ENCODE results near the gene FGF19.
A peak's percentile ranks its signal among the peaks of the same experiment; 100 is the strongest.

The FGF19 gene

DNA sequence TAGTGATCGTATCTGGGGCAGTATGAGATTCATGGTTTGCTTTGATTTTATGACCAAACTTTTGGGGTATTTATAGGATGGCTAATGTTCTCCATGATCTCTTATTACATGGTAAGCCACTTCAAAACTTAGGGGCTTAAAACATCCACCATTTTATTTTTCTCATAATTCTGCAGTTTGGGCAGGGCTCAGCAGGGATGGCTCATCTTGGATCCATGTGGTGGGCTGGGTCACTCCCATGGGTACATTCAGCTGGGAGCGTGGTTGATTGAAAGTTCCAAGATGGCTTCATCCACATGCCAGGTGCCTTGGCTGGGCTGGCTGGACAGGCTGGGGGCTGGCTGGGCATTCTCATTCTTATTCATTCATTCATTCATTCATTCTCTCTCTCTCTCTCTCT lies 30.5 kb upstream of the FGF19 start:
- H3K36me3 ChIP-seq (ENCODE audit: insufficient read depth, low read depth, low read length), result no peaks in the 10 kb centered on the region
- no peak overlapping the region for H3K27ac ChIP-seq (ENCODE audit: low read length)
- peaks cover 9% of the 10 kb centered on the region for H3K9me3 ChIP-seq (ENCODE audit: insufficient read depth, low read depth, low read length)
- H3K9ac ChIP-seq (ENCODE audit: low read depth, low read length), result no peak overlapping the region
- H3K4me1 ChIP-seq (ENCODE audit: insufficient read depth, low read length), result no peaks in the 10 kb centered on the region
- no peak overlapping the region for H3K4me3 ChIP-seq (ENCODE audit: low read length)
- H3K27me3 ChIP-seq (ENCODE audit: insufficient read depth, low read length), result no peaks in the 10 kb centered on the region

- Histone ChIP-seq H3K4me3 (ENCODE audit: low read length) (no peak overlapping the region), H3K9me3 (ENCODE audit: insufficient read depth, low read depth, low read length) (peaks cover 9% of the 10 kb centered on the region), H3K27me3 (ENCODE audit: insufficient read depth, low read length) (no peaks in the 10 kb centered on the region), H3K9ac (ENCODE audit: low read depth, low read length) (no peak overlapping the region), H3K4me1 (ENCODE audit: insufficient read depth, low read length) (no peaks in the 10 kb centered on the region), H3K36me3 (ENCODE audit: insufficient read depth, low read depth, low read length) (no peaks in the 10 kb centered on the region), H3K27ac (ENCODE audit: low read length) (no peak overlapping the region)
Observed at GRCh38 chr11:69732910-69733309, 29.1 kb upstream of the FGF19 start.

DNA sequence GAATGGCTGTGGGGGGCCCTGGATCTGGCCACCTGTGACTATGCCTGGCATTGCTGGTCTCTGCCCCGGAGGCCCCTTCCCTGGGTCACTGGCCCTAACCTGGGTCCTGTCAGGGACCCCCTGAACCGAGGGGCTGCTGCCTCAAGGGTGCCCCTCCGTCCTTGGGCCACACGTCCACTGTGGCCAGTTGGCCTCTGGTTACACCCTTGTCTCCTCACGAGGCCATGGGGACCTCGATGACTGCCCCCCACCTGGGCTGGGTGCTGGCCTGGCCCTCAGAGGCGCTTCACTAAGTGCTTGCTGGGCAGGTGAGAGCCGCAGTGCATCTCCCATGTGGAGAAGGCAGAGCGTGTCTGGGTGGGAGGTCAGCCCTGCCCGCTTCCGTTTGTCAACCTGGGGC lies 27.3 kb upstream of the FGF19 start:
- Histone ChIP-seq H3K27me3 (ENCODE audit: insufficient read depth, low read length) (no peaks in the 10 kb centered on the region), H3K4me1 (ENCODE audit: insufficient read depth, low read length) (no peaks in the 10 kb centered on the region), H3K36me3 (ENCODE audit: insufficient read depth, low read depth, low read length) (no peaks in the 10 kb centered on the region), H3K9me3 (ENCODE audit: insufficient read depth, low read depth, low read length) (peaks cover 9% of the 10 kb centered on the region), H3K4me3 (ENCODE audit: low read length) (no peak overlapping the region), H3K27ac (ENCODE audit: low read length) (no peak overlapping the region), H3K9ac (ENCODE audit: low read depth, low read length) (no peak overlapping the region)

DNA sequence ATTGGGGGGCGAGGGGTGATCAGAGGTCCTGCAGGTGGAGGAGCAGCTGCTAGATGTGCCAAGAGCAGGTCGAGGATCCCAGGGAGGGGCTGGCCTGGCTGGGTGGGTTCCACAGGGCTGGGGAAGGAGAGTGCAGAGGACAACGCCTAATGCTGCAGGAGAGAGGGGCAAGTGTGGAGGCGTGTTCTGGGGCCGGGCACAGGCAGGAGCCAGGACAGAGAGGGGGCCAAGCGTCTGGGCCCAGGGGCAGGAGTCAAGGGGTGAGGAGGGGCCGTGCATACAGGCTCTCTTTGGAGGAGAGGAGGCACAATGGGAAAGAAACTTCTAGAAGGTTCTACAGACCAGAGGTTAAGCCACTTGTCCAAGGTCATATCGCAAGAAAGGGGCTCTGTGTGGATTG lies 26.7 kb upstream of the FGF19 start:
- H3K27me3 ChIP-seq (ENCODE audit: insufficient read depth, low read length), result no peaks in the 10 kb centered on the region
- no peak overlapping the region for H3K4me3 ChIP-seq (ENCODE audit: low read length)
- H3K9me3 ChIP-seq (ENCODE audit: insufficient read depth, low read depth, low read length), result peaks cover 9% of the 10 kb centered on the region
- H3K4me1 ChIP-seq (ENCODE audit: insufficient read depth, low read length), result no peaks in the 10 kb centered on the region
- no peak overlapping the region for H3K27ac ChIP-seq (ENCODE audit: low read length)
- H3K9ac ChIP-seq (ENCODE audit: low read depth, low read length), result no peak overlapping the region
- no peaks in the 10 kb centered on the region for H3K36me3 ChIP-seq (ENCODE audit: insufficient read depth, low read depth, low read length)

GRCh38 chr11:69729252-69729651 lies 25.4 kb upstream of the FGF19 start:
- Histone ChIP-seq H3K4me1 (ENCODE audit: insufficient read depth, low read length) (no peaks in the 10 kb centered on the region), H3K36me3 (ENCODE audit: insufficient read depth, low read depth, low read length) (no peaks in the 10 kb centered on the region), H3K9ac (ENCODE audit: low read depth, low read length) (no peak overlapping the region), H3K27ac (ENCODE audit: low read length) (no peak overlapping the region), H3K9me3 (ENCODE audit: insufficient read depth, low read depth, low read length) (0 out of 2 replicates have a peak, but pooled peaks cover 2% of the 10 kb centered on the region), H3K27me3 (ENCODE audit: insufficient read depth, low read length) (no peaks in the 10 kb centered on the region), H3K4me3 (ENCODE audit: low read length) (no peak overlapping the region)

GRCh38 chr11:69727266-69727665 lies 23.4 kb upstream of the FGF19 start:
- no peaks in the 10 kb centered on the region for H3K4me1 ChIP-seq (ENCODE audit: insufficient read depth, low read length)
- H3K9ac ChIP-seq (ENCODE audit: low read depth, low read length), result no peak overlapping the region
- H3K4me3 ChIP-seq (ENCODE audit: low read length), result no peak overlapping the region
- H3K36me3 ChIP-seq (ENCODE audit: insufficient read depth, low read depth, low read length), result no peaks in the 10 kb centered on the region
- H3K9me3 ChIP-seq (ENCODE audit: insufficient read depth, low read depth, low read length), result no peaks in the 10 kb centered on the region
- H3K27me3 ChIP-seq (ENCODE audit: insufficient read depth, low read length), result peaks cover under 1% of the 10 kb centered on the region; the same call in 1 of the 2 replicates
- H3K27ac ChIP-seq (ENCODE audit: low read length), result no peak overlapping the region

- Histone ChIP-seq H3K27ac (ENCODE audit: low read length) (no peak overlapping the region), H3K36me3 (ENCODE audit: insufficient read depth, low read depth, low read length) (no peaks in the 10 kb centered on the region), H3K4me1 (ENCODE audit: insufficient read depth, low read length) (no peaks in the 10 kb centered on the region), H3K9ac (ENCODE audit: low read depth, low read length) (no peak overlapping the region), H3K9me3 (ENCODE audit: insufficient read depth, low read depth, low read length) (no peaks in the 10 kb centered on the region), H3K4me3 (ENCODE audit: low read length) (no peak overlapping the region), H3K27me3 (ENCODE audit: insufficient read depth, low read length) (peaks cover 5% of the 10 kb centered on the region)
Observed at GRCh38 chr11:69726481-69726880, 22.7 kb upstream of the FGF19 start.

DNA sequence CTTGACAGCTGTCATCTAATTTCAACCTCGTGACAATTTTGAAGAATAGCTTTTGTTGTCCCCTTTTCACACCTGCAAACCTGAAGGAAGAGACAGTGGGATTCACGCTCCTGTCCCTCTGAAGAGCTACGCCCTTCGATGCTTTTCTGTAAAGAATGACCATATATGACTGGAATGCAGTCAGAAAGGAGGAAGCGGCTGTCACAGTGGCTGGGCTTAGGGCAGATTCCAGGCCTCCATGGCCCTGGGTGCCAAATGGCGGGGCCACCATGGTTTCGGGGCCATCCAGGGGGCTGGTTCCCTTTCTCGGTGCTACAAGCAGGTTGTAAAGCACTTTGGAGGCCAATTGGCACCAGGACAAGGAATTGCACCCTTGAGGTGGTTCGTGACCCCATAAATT lies 22.2 kb upstream of the FGF19 start:
- Histone ChIP-seq H3K9me3 (ENCODE audit: insufficient read depth, low read depth, low read length) (no peaks in the 10 kb centered on the region), H3K4me1 (ENCODE audit: insufficient read depth, low read length) (no peaks in the 10 kb centered on the region), H3K9ac (ENCODE audit: low read depth, low read length) (no peak overlapping the region), H3K36me3 (ENCODE audit: insufficient read depth, low read depth, low read length) (no peaks in the 10 kb centered on the region), H3K4me3 (ENCODE audit: low read length) (no peak overlapping the region), H3K27ac (ENCODE audit: low read length) (no peak overlapping the region), H3K27me3 (ENCODE audit: insufficient read depth, low read length) (peaks cover 10% of the 10 kb centered on the region)

DNA sequence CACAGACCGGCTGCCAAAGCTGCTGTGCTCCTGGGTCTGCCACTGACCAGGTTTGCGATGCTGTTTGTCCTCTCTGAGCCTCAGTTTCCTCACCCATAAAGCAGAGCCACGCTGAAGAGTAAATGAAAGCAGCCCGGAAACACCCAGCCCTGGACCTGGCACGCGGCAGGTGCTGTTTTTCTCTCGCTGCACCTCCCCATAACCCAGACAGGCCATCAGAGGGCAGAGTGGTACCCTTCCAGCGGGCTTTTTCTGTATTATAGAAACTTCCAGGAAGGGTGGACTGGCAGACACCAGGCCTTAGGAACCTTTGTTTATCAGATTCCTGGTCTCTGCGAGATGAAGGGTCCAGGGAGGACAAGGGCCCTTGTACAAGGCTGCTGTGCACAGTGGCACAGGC lies 17.9 kb upstream of the FGF19 start:
- H3K9ac ChIP-seq (ENCODE audit: low read depth, low read length), result no peak overlapping the region
- peaks cover 42% of the 10 kb centered on the region for H3K27me3 ChIP-seq (ENCODE audit: insufficient read depth, low read length)
- H3K4me3 ChIP-seq (ENCODE audit: low read length), result no peak overlapping the region

GRCh38 chr11:69721106-69721505 lies 17.3 kb upstream of the FGF19 start:
- no peak overlapping the region for H3K27ac ChIP-seq (ENCODE audit: low read length)
- no peaks in the 10 kb centered on the region for H3K36me3 ChIP-seq (ENCODE audit: insufficient read depth, low read depth, low read length)
- H3K9me3 ChIP-seq (ENCODE audit: insufficient read depth, low read depth, low read length), result no peaks in the 10 kb centered on the region
- H3K9ac ChIP-seq (ENCODE audit: low read depth, low read length), result no peak overlapping the region
- H3K27me3 ChIP-seq (ENCODE audit: insufficient read depth, low read length), result peaks cover 43% of the 10 kb centered on the region
- no peak overlapping the region for H3K4me3 ChIP-seq (ENCODE audit: low read length)
- no peaks in the 10 kb centered on the region for H3K4me1 ChIP-seq (ENCODE audit: insufficient read depth, low read length)

More for the DNA sequence above, 17.9 kb upstream of the FGF19 start:
- no peaks in the 10 kb centered on the region for H3K36me3 ChIP-seq (ENCODE audit: insufficient read depth, low read depth, low read length)
- no peak overlapping the region for H3K27ac ChIP-seq (ENCODE audit: low read length)
- no peaks in the 10 kb centered on the region for H3K9me3 ChIP-seq (ENCODE audit: insufficient read depth, low read depth, low read length)
- H3K4me1 ChIP-seq (ENCODE audit: insufficient read depth, low read length), result no peaks in the 10 kb centered on the region

DNA sequence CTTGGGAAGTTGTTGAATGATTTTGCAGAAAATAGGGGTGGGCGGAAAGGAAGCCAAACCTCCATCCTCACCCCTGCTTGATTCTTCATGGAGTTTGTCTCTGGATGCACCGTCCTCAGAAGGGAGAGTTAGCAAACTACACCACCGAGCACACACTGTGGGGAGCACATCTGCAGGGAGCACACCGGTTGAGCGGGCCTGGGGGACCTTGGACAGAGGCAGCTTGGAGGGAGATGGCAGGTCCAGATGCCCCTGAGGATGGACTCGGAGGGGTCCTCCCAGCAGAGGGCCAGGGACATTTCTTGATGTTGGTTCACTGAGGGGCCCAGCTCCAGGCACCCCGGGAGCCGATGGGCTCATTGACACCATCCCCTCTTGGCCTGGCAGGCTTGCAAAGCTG lies 15.1 kb upstream of the FGF19 start:
- H3K4me3 ChIP-seq (ENCODE audit: low read length), result no peak overlapping the region
- H3K9me3 ChIP-seq (ENCODE audit: insufficient read depth, low read depth, low read length), result no peaks in the 10 kb centered on the region
- H3K4me1 ChIP-seq (ENCODE audit: insufficient read depth, low read length), result no peaks in the 10 kb centered on the region
- H3K27me3 ChIP-seq (ENCODE audit: insufficient read depth, low read length), result peaks cover 43% of the 10 kb centered on the region
- no peak overlapping the region for H3K27ac ChIP-seq (ENCODE audit: low read length)
- no peaks in the 10 kb centered on the region for H3K36me3 ChIP-seq (ENCODE audit: insufficient read depth, low read depth, low read length)
- H3K9ac ChIP-seq (ENCODE audit: low read depth, low read length), result no peak overlapping the region

GRCh38 chr11:69718147-69718546 lies 14.3 kb upstream of the FGF19 start:
- Histone ChIP-seq H3K36me3 (ENCODE audit: insufficient read depth, low read depth, low read length) (no peaks in the 10 kb centered on the region), H3K4me3 (ENCODE audit: low read length) (no peak overlapping the region), H3K27ac (ENCODE audit: low read length) (no peak overlapping the region), H3K27me3 (ENCODE audit: insufficient read depth, low read length) (peaks cover 43% of the 10 kb centered on the region), H3K9ac (ENCODE audit: low read depth, low read length) (peak overlapping the region; percentile 25; the same call in 1 of the 2 replicates), H3K4me1 (ENCODE audit: insufficient read depth, low read length) (no peaks in the 10 kb centered on the region), H3K9me3 (ENCODE audit: insufficient read depth, low read depth, low read length) (no peaks in the 10 kb centered on the region)

Measured in iPS-20b (cell line).